Caco-2 (cell line): Measurements from ENCODE around the gene FNDC3B. TPM values are rescaled to one million over a fixed set of nuclear protein-coding genes. Genes with fewer than 3 reads are reported as not detected.

Source experiments
- BruUV-seq: library from RNA; stranded (reverse); fragments of 400-500 nt; replicated peaks from 2 replicates; lab custom pipeline; 2021; lab: Mats Ljungman, UMichigan
- CTCF ChIA-PET: fragments of 300-600 bp; sonication (Branson Sonifier 250); formaldehyde crosslinking; loops from one replicate; lab custom pipeline; 2022; ENCODE audit warnings: antibody characterized with exemption; lab: Charles Lee
- POLR2A ChIA-PET: fragments of 300-600 bp; sonication (Branson Sonifier 250); formaldehyde crosslinking; loops from one replicate; lab custom pipeline; 2022; ENCODE audit warnings: antibody characterized with exemption; lab: Charles Lee
- DNase-seq, 2 experiments: peaks; one replicate each; pipeline versions ENCODE4 v3.0.0 to v3.0.0-alpha.2; 2020 to 2022
- H3K27me3 ChIP-seq: replicated peaks from 2 replicates; pipeline ENCODE4 v1.6.0; 2011; ENCODE audit warnings: low read length; ENCODE audit not compliant: control insufficient read depth, insufficient read depth
- H3K36me3 ChIP-seq: 2 replicates; pipeline ENCODE4 v1.5.1; 2011; ENCODE audit warnings: low read length; ENCODE audit not compliant: control insufficient read depth, insufficient read depth
- H3K4me1 ChIP-seq: fragments of 250-450 bp; sonication (Bioruptor Pico); 2 replicates; pipeline ENCODE4 v1.5.1; 2020; ENCODE audit warnings: mild to moderate bottlenecking
- H3K4me3 ChIP-seq: 2 replicates; pipeline ENCODE4 v1.5.1; 2011; ENCODE audit warnings: low read depth, mild to moderate bottlenecking, control low read depth, low read length
- H3K9me3 ChIP-seq: fragments of 250-450 bp; sonication (Bioruptor Pico); 2 replicates; pipeline ENCODE4 v1.5.1; 2020; ENCODE audit warnings: mild to moderate bottlenecking, moderate library complexity
- H3K27ac Mint-ChIP-seq: one replicate; pipeline ENCODE4 v1.8.0; 2022; ENCODE audit warnings: mixed read lengths; ENCODE audit not compliant: unreplicated experiment
- H3K27me3 Mint-ChIP-seq: one replicate; pipeline ENCODE4 v1.8.0; 2022; ENCODE audit warnings: mixed read lengths; ENCODE audit not compliant: insufficient read depth, unreplicated experiment
- H3K36me3 Mint-ChIP-seq: one replicate; pipeline ENCODE4 v1.8.0; 2022; ENCODE audit warnings: mild to moderate bottlenecking, mixed read lengths; ENCODE audit not compliant: insufficient read depth, unreplicated experiment
- H3K4me1 Mint-ChIP-seq: one replicate; pipeline ENCODE4 v1.8.0; 2022; ENCODE audit warnings: low read depth, mixed read lengths; ENCODE audit not compliant: unreplicated experiment
- H3K4me3 Mint-ChIP-seq: one replicate; pipeline ENCODE4 v1.8.0; 2022; ENCODE audit warnings: mild to moderate bottlenecking, moderate library complexity, mixed read lengths; ENCODE audit not compliant: unreplicated experiment
- H3K9me3 Mint-ChIP-seq: one replicate; pipeline ENCODE4 v1.8.0; 2022; ENCODE audit warnings: mixed read lengths; ENCODE audit not compliant: unreplicated experiment
- CTCF ChIP-seq, 2 experiments: fragments of 200-600 bp in 1 of 2; IDR thresholded peaks; 1 replicate in 1 of 2; 2 replicates in 1 of 2; pipeline versions ENCODE4 v1.5.1 to v1.8.0; 2011 to 2022; ENCODE audit warnings: antibody characterized with exemption in 1 of 2, control low read depth in 1 of 2, inconsistent platforms in 1 of 2, low read depth in 1 of 2, low read length in 1 of 2, mild to moderate bottlenecking in 1 of 2, moderate library complexity in 1 of 2; ENCODE audit not compliant: insufficient read depth in 1 of 2, severe bottlenecking in 1 of 2, unreplicated experiment in 1 of 2
- intact Hi-C: fragments of 100-400 bp; cut with micrococcal nuclease; formaldehyde crosslinking; loops from one replicate; pipeline ENCODE4 v1.10.0; 2022; ENCODE audit not compliant: unreplicated experiment
- total RNA-seq: library from RNA; stranded (reverse); gene quantifications from 2 replicates; pipeline ENCODE4 v1.2.3, GENCODE V29; 2022

Gene FNDC3B
- total RNA-seq, 1 experiment from 2014 or later = 59.8 TPM

GRCh38 chr3:172290457-172290856, 251.1 kb downstream of the FNDC3B start:
- no TSS peak for BruUV-seq
- Histone ChIP-seq H3K4me3 (no peak overlapping the region), H3K9me3 (no peaks in the 10 kb centered on the region), H3K36me3 (no peaks in the 10 kb centered on the region), H3K27me3 (no peaks in the 10 kb centered on the region), H3K4me1 (no peaks in the 10 kb centered on the region)
- DNase-seq = no peak
- POLR2A ChIA-PET = no interaction called here
- intact Hi-C loops = no loop called here
- H3K36me3 Mint-ChIP-seq = peaks cover 35% of the 10 kb centered on the region
- H3K27ac Mint-ChIP-seq = no peak overlapping the region
- H3K9me3 Mint-ChIP-seq = no peaks in the 10 kb centered on the region
- no peaks in the 10 kb centered on the region for H3K27me3 Mint-ChIP-seq
- H3K4me1 Mint-ChIP-seq = peaks cover 7% of the 10 kb centered on the region
- no peak overlapping the region for H3K4me3 Mint-ChIP-seq
- CTCF ChIA-PET = no interaction called here
- TF ChIP-seq CTCF (IDR thresholded peaks at IDR 0.05; ENCODE audit: insufficient read depth in 1 of 2, low read depth in 1 of 2, low read length in 1 of 2, severe bottlenecking in 1 of 2, unreplicated experiment in 1 of 2) = no peak

- Histone ChIP-seq H3K4me3 (no peak overlapping the region), H3K9me3 (no peaks in the 10 kb centered on the region), H3K4me1 (no peaks in the 10 kb centered on the region), H3K36me3 (no peaks in the 10 kb centered on the region), H3K27me3 (no peaks in the 10 kb centered on the region)
- Mint-ChIP-seq H3K36me3 (peaks cover 35% of the 10 kb centered on the region), H3K9me3 (no peaks in the 10 kb centered on the region), H3K4me3 (no peak overlapping the region), H3K27me3 (no peaks in the 10 kb centered on the region), H3K4me1 (peaks cover 7% of the 10 kb centered on the region), H3K27ac (no peak overlapping the region)
- CTCF ChIA-PET = no interaction called here
- no peak for DNase-seq
- BruUV-seq = no TSS peak
- intact Hi-C loops = no loop called here
- POLR2A ChIA-PET = no interaction called here
- TF ChIP-seq CTCF (IDR thresholded peaks at IDR 0.05; ENCODE audit: insufficient read depth in 1 of 2, low read depth in 1 of 2, low read length in 1 of 2, severe bottlenecking in 1 of 2, unreplicated experiment in 1 of 2) = no peak
These were observed 252.3 kb downstream of the FNDC3B start for GRCh38 chr3:172291650-172292049.

GRCh38 chr3:172292422-172292821, 253.0 kb downstream of the FNDC3B start:
- Histone ChIP-seq H3K9me3 (no peaks in the 10 kb centered on the region), H3K27me3 (no peaks in the 10 kb centered on the region), H3K4me1 (no peaks in the 10 kb centered on the region), H3K4me3 (no peak overlapping the region), H3K36me3 (no peaks in the 10 kb centered on the region)
- Mint-ChIP-seq H3K27me3 (no peaks in the 10 kb centered on the region), H3K36me3 (peaks cover 38% of the 10 kb centered on the region), H3K4me1 (peaks cover 2% of the 10 kb centered on the region), H3K27ac (no peak overlapping the region), H3K4me3 (no peak overlapping the region), H3K9me3 (no peaks in the 10 kb centered on the region)
- intact Hi-C loops = no loop called here
- ChIA-PET CTCF (interaction anchor here (0.6 kb wide), 1 partner anchor 138 kb away, joined by 3 read pairs; no protein-coding TSS in a partner anchor), POLR2A (no interaction called here)
- no peak for TF ChIP-seq CTCF (IDR thresholded peaks at IDR 0.05; ENCODE audit: insufficient read depth in 1 of 2, low read depth in 1 of 2, low read length in 1 of 2, severe bottlenecking in 1 of 2, unreplicated experiment in 1 of 2)
- BruUV-seq = no TSS peak
- no peak for DNase-seq
